ENCODE measurements around the gene SART3.
"Not testable (repeated sequence)": the region's sequence is repeated elsewhere in the genome, so short reads cannot be mapped to it uniquely, and the experiment has no call there.

SART3 gene

GRCh38 chr12:108597559-108598471 lies 36.8 kb upstream of the SART3 start, which contains the start of gene TMEM119:
Gene TMEM119, minus strand, starts transcription at chr12:108598084. Its CDS starts 5,701 bp downstream, at chr12:108592383.
- no peak for DNase-seq

GRCh38 chr12:108596854-108597558 lies 36.0 kb upstream of the SART3 start:
- DNase-seq = no peak

GRCh38 chr12:108595711-108596647 lies 35.0 kb upstream of the SART3 start:
- DNase-seq = no peak

- DNase-seq = no peak
Observed at GRCh38 chr12:108594960-108595710, 34.2 kb upstream of the SART3 start.

GRCh38 chr12:108594323-108594903 lies 33.4 kb upstream of the SART3 start:
- DNase-seq = no peak

- DNase-seq = no peak
Observed at GRCh38 chr12:108592033-108592909, 31.3 kb upstream of the SART3 start.

GRCh38 chr12:108591267-108591980 lies 30.5 kb upstream of the SART3 start:
- no peak for DNase-seq

- DNase-seq = not testable (repeated sequence)
Observed at GRCh38 chr12:108590463-108590862, 29.5 kb upstream of the SART3 start.

- DNase-seq = no peak
Observed at GRCh38 chr12:108589840-108590229, 28.9 kb upstream of the SART3 start.

- peak; percentile 61 for DNase-seq
Observed at GRCh38 chr12:108589028-108589839, 28.3 kb upstream of the SART3 start.

- DNase-seq = peak; percentile 65
Observed at GRCh38 chr12:108587826-108588225, 26.9 kb upstream of the SART3 start.

GRCh38 chr12:108586306-108586705 lies 25.3 kb upstream of the SART3 start:
- DNase-seq = no peak

GRCh38 chr12:108585864-108586263 lies 24.9 kb upstream of the SART3 start:
- DNase-seq = no peak

GRCh38 chr12:108584456-108585065 lies 23.6 kb upstream of the SART3 start:
- no peak for DNase-seq

- DNase-seq = peak; percentile 85
Observed at GRCh38 chr12:108583991-108584390, 23.0 kb upstream of the SART3 start.

GRCh38 chr12:108582978-108583770 lies 22.2 kb upstream of the SART3 start:
- no peak for DNase-seq

- no peak for DNase-seq
Observed at GRCh38 chr12:108582509-108582908, 21.5 kb upstream of the SART3 start.

All from NCI-H2171 treated with DMSO at 0.1 percent for 48 hours (cell line).